ENCODE results near the gene RCBTB2.

DNA sequence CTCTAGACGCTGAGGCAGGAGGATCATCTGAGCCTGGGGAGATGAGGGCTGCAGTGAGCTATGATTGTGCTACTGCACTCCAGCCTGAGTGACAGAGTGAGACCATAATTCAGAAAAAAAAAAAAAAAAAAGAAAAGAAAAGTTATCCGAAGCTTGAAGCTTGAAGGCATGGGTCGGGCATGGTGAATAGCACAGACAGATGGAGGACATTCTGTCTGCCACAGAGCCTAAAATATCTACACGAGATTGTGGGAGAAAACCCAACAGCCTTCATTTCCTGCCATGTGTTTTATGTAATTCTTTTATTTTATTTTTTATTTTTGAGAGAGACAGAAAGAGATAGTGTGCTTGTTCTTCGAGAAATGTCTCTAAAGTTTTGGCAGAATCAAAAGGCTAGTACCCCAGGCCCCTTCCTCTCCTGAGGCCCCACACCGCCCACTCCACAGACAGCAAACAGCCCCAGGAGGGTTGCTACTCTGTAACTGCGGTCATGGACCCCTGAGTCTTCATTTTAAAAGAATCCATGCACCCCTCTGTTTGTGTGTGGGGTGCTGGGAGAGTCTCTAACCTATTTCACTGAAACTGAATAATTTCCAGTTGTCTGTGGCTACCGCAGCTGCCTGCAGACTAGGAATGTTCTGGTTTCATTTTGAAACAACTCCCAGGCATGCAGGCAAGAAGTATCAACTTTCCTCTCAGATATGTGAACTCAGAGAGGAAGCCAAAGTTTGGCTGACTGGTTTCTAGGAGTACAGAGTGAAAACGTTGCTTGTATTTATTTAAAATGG lies 38.4 kb upstream of the RCBTB2 start:
- TF ChIP-seq, protein P1, sequence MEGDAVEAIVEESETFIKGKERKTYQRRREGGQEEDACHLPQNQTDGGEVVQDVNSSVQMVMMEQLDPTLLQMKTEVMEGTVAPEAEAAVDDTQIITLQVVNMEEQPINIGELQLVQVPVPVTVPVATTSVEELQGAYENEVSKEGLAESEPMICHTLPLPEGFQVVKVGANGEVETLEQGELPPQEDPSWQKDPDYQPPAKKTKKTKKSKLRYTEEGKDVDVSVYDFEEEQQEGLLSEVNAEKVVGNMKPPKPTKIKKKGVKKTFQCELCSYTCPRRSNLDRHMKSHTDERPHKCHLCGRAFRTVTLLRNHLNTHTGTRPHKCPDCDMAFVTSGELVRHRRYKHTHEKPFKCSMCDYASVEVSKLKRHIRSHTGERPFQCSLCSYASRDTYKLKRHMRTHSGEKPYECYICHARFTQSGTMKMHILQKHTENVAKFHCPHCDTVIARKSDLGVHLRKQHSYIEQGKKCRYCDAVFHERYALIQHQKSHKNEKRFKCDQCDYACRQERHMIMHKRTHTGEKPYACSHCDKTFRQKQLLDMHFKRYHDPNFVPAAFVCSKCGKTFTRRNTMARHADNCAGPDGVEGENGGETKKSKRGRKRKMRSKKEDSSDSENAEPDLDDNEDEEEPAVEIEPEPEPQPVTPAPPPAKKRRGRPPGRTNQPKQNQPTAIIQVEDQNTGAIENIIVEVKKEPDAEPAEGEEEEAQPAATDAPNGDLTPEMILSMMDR (IDR thresholded peaks at IDR 0.05; ENCODE audit: insufficient read depth, low read depth, low read length): no peak
- TF ChIP-seq EZH2 (IDR thresholded peaks at IDR 0.05; ENCODE audit: insufficient read depth, low read length): no peak
